NCI-H2171 (cell line): ENCODE measurements around the gene ASPG.

Experiments
- DNase-seq: peaks from one replicate; lab custom pipeline; 2025; lab: John Stamatoyannopoulos, UW

ASPG gene

DNA sequence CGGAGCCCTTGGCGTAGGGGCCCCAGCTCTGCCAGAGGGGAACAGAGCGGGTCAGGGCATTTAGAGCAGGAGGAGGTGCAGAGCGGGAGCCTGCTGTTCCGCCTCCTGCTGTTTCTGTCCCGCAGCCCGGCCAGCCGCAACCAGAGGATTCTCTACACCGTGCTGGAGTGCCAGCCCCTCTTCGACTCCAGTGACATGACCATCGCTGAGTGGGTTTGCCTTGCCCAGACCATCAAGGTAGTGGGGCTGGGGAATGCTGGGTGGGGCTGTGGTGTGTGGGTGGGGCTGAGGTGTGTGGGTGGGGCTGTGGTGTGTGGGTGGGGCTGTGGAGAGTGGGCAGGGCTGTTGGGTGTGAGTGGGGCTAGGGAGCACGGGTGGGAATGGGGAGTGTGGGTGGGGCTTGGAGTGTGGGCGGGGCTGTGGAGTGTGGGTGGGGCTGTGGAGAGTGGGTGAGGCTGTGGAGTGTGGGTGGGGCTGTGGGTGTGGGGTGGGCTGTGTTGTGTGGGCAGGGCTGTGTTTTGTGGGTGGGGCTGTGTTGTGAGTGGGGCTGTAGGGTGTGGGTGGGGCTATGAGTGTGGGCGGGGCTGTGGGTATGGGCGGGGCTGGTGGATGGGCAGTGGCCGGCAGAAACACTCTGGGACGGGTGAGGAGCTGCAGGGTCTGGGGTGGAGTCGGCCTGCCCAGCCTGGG lies 8.0 kb downstream of the ASPG start:
- DNase-seq = no peak

DNA sequence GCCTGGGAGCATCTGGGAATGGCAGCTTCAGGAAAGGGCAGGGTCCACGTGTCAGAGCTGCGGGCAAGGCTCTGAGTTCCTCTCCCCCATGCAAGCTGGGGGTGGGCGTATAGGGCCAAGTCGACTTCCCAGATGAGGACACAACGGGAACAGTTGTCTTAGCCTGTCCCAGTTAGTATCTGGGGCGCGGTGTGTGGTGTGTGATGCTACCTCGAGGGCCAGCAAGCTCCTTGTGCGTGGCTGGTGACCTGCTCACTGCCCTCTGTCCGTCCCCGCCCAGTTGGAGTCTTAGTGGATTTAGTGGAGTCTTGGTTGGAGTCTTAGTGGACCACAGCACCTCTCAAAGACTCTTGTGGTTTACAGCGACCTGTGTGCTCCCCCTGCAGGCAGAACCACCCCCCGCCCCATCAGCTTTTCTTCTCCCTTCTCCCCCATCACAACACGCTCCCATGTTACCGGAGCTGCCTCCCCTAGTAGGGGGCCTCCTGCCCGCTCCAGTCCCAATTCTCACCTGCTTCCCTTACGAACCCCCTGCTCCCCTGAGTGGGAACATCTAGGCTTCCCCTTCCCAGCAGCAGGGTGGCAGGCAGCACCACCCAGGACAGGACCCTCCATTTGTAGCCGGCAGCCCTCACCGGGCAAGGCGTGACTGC lies 8.7 kb downstream of the ASPG start:
- no peak for DNase-seq

DNA sequence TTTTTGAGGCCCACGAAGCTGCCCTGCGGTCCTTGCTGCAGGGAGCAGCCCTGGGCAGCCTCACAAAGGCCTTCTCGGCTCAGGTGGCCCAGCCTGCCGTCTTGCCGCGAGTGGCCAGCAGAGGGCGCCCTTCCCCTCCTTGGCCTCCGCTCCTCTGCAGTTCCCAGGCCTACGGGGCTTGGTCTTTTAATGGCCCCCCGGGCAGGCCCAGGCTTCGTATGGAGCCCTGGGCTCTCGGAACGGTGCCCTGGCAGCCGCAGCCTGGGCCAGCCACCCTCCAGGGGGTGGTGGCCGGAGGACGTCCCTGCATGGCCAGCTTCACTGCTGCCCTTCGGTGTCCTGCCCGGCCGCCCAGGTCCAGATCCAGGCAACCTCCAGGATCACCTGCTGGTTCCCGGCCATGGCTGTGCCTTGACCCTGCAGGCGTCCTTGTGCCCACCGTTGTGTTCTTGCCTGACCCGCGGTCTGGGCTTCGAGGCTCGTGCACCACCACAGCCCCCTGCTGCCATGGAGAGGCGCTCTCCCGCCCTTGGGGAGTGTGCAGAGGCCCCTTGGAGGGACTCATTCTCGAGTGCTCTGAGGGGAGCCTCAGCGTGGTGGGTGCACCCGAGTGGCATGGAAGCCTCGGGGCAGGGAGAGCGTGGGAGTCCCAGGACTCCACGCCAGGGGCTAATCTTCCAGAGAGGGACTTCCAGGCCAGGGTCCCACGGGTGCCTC lies 9.4 kb downstream of the ASPG start:
- DNase-seq = peak; percentile 25

DNA sequence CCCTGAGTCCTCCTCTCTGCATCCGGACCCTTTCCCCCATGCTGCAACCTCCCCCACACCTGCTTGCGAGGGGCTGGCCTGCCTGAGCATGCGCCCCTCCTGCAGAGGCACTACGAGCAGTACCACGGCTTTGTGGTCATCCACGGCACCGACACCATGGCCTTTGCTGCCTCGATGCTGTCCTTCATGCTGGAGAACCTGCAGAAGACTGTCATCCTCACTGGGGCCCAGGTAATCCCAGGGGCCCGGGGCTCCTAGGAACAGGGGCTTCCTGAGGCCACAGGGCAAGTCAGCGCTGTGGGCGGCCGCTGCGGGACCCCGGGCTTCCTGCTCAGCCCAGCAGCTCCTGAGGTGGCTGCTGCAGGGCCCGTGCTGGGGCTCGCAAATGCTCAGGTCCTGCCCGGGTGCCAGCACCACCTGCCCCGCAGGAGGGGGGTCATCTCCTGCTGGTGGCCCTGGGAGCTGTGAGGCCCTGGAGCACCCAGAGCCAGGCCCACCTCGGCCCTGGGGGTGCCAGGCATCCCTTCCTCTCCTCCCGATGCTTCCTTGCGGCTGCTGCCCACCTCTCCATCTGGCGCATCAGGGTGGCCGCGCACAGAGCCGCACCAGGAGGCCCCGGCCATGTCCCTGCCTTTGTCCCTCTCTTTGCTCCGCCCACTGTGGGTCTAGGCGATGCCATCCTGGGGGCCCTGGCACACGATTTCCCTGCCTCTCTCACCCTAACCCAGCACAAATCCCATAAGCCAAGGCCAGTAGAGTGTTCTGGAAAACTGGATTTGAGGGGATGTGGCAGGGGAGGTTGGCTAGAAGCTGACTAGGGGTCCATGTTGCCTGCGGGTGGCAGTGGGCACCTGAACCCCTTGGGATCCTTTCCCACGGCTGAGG lies 10.2 kb downstream of the ASPG start:
- DNase-seq = no peak

DNA sequence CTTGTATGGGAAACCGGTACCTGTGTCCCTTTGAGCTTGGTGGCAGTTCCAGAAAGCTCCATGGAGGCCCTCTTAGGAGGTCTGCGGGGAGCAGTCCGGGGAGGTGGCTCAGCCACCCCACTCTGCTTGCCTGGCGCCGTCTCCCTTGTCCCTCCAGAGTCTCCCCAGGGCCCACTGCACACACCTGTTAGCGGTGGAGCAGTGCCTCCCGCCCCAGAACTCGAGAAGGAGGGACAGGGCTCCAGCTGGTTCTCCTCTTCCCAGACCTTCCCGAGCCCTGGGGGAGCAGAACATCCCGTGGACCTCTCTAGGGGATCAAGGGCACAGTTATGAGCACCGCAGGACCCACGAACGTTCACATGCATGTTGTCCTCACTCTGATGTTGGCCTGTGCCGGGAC lies 10.8 kb downstream of the ASPG start:
- no peak for DNase-seq

DNA sequence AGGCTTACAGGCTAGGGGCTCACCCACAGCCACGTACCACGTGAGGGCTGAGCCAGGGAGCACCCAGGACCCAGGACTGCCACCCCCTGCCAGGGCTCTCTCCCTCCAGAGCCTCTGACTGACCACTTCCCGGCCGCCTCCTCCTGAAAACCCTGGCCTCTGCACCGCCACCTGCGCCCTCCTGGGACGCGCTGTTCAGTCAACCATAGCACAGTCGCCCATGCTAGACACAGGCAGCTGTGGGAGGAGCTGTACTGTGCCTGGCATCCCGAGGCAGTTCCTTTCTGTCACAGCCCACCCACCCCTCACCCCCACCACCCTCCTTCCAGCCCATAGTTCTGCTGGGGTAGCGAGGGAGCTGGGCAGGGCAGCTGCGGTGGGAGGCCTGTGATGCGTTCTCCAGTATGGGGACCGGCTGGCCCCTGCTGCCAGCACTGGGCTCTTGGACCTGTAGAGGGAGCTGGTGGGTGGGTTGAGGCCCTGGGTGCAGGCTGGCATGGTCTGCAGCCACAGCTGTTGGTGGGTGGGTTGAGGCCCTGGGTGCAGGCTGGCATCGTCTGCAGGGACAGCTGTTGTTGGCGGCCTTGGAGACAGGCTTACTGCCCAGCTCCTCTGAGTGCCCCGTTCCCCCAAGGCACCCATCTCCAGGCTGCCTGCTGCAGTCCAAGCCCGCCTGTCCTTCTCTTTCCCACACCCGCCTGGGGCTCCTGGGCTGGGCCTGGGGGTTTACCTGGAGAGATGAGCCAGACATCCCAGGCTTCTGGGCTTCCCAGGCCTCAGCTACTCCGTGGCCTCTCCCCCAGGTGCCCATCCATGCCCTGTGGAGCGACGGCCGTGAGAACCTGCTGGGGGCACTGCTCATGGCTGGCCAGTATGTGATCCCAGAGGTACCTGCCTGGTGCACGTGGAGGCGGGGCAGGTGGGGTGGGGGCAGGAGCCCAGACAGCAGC lies 11.5 kb downstream of the ASPG start:
- DNase-seq = no peak

DNA sequence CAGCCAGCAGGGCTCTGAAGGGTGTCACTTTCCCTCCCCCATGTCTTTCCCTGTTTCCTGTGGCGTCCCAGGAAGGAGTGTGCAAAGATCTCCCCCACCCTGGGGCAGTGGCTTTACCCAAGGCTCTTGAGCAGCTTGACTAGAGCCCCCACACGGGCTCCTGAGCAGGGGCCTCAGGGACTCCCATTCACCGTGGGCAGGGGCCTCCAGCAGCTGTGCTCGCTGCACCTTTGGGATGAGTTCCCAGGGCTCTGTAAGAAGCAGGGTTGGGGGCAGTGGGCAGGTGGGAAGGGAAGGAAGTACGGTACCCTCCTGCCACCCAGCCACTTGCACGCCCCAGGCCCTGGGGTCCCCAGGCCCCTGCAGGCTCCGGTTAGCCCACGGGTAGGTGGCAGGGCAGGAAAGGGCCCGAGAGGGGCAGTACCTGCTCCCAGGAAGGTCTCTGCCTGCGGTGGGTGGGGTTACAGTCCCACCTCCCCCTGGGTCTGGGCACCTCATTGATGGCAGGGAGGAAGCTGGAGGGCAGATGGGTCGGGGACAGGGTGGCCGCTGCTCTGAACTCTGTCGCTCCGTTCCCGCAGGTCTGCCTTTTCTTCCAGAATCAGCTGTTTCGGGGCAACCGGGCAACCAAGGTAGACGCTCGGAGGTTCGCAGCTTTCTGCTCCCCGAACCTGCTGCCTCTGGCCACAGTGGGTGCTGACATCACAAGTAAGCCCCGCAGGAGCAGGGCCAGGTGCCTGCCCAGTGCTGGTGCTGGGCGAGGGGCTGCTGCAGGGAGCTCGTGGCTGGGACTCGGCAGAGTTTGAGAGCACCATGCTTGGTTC lies 13.0 kb downstream of the ASPG start:
- no peak for DNase-seq

DNA sequence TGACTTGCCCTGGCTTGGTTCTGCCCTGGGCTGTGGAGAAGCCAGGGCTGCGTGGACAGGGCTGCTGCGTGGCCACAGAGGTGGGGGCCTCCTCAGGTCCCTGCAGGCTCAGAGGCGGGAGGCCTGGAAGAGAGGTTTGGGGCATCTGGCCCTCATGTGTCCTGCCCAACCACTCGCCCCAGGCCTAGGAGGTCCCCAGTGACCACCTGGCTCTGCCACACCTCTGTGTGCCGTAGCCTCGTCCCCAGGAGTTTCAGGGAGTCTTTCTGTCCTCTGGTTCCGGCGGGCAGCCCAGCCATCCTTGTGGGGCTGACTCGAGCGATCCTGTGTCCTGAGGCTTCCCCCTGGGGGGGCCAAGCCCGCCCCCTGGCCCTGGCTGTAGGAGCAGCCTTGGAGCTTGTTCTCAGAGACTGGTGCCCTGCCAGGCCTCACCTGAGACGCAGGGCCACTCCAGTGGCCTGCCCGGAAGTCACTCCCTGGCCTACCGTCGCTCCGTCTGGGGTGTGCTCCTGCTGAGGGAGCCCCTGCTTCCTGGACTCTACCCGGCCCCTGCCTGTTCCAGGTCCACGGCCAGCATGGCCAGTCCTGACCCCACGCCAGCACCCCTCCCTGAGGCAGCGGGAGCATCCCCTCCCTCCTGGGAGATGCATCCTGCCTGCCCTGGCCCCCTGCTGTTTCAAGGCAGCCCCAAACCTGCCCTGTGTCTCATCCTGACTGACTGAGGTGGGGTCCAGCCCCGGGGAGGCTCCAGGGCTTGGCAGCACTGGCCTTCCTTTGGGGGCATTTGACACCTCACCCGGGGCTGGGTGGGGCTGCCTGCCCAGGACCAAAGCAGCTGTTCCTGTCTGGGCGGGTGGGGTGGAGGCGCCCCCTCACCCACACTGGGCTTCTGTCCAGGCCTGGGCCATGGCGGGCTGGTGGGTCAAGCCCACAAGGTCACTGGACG lies 13.9 kb downstream of the ASPG start:
- DNase-seq = no peak

DNA sequence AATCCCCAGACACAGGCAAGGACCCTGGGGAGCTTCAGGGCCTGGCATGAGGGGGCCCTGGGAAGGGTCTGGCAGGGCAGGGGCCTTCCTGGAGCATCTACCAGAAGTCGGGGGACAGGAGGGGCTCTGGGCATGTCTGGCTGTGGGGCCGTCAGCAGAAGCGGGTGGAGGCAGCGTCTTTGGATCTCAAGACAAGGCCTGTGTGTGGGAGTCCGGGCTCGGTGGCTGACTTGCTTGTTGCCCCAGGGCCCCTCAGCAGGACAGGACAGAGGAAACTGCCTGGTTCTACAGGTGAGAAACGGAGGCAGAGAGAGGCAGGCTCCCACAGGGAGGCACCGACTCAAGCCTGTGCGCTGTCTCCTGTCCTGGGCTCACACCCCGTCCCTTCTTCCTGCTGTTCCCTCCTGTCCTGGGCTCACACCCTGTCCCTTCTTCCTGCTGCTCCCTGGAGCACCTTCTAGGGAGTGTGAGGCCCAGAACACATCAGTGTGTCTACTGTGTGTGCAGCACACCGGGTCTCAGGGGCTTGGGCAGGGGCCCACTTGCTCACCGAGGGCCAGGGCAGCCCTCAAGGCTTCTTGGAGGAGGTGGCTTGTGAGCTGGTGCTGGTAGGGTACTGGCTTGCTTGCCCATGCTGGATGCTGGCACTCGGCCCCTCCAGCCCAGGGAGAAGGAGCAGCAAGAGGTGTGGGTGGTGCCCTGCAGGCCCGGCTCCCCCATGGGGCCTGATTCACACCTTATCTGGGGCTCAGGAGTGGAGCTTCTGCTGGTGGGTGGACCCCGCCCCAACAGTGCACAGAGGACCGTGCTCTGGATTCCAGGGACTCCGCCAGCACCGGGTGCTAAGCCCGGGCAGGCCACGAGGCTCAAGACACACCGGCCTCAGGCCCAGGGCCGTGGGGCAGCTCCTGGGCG lies 14.9 kb downstream of the ASPG start:
- no peak for DNase-seq

DNA sequence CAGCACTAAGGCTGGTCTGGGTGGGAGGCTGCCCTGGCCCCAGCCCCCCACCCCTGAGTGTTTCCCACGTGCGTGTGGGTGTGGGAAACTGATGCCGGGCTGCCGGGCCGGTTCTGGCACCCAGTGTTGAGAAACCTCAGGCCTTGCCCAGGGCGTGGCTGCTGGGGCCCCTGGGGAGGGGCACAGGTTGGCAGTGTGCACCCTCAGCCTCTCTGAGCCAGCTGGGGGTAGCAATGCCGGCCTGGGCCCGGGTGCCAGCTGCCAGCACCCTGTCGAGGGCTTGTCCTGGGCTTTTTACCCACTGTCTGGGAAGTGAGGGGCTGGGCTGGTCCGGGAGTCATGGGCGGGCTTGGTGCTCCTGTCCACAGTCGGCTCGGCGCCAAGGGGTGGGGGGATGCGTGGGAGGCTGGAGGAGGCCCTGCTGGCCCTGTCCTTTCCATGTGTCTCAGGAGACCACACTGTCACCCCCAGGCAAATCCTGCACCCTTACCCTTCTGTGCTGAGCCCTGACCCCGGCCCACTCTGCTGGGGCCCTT lies 15.7 kb downstream of the ASPG start:
- DNase-seq = no peak

DNA sequence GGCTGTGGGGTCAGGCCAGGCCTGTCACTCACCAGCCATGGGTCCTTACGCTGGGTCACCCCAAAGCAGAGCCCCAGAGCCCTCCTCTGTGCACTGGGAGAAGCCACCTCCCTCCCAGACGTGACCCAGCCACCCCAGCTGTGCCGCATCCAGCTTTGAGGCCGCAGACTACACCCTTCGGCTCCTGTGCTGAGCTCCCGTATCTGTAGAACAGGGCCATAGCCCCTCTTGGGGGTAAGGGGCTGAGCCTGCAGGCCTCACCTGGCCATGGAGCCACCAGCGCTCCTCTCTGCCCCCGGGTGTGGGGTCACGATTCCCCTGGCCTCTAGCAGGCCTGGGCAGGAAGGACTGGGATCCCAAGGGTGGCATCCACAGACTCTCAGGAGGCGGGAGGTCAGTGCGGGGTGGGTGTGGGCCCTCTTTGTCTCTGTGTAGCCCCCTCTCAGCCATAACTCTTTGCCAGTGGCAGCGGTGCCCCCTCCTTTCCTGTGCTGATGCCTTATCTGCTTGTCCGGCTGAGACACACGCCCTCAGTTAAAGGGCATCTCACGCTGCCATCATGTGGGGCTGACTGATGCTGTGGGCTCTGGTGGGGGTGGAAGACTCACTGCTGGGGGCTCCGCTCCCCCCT lies 16.3 kb downstream of the ASPG start:
- DNase-seq = no peak

DNA sequence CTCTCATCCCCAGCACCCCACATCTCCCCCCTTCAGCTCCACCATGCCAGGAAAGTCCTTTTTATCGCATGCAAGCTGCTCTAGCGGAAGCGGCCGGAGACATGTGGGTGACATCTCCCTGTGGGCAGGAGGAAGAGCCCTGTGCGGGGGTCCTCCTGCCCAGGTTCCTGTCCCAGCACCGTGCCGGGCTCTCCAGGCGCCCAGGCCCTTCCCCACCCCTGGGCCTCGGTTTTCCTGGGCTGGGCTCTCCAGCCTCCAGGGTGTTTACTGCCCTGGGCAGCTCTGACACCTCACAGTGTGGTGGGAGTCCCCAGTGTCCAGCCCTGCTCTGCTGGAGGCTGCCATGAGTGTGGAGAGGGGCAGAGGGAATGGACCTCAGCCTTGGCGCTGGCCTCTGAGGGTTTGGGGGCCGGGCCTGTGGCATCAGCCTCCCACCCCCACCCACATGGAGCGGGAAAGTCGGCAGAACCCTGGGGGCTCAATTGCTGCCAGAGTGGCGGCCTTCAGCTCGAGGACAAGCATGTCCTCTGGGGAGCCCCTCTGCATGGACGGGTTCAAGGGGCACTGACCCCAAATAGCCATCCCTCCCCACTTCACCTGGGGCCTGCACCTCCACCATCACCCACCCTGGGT lies 16.9 kb downstream of the ASPG start:
- no peak for DNase-seq

DNA sequence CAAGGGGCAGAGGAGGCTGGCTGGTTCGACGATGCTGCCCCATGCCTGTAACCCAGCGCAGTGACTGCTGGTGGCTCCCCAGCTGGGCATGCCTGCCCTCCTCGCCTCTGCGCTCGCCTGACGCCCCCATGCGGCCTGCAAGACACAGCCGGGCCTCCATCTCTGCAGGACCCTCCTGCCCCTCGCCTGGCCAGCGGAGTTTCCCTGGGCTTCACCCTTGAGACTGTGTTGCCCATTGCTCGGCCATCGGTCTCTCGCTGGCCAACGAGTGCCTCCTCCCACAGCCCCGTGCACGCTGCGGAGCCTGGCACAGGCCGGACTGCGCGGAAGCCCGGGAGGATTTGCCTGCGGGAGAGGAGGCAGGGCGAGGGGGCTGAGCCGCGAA lies 17.6 kb downstream of the ASPG start:
- DNase-seq = no peak

DNA sequence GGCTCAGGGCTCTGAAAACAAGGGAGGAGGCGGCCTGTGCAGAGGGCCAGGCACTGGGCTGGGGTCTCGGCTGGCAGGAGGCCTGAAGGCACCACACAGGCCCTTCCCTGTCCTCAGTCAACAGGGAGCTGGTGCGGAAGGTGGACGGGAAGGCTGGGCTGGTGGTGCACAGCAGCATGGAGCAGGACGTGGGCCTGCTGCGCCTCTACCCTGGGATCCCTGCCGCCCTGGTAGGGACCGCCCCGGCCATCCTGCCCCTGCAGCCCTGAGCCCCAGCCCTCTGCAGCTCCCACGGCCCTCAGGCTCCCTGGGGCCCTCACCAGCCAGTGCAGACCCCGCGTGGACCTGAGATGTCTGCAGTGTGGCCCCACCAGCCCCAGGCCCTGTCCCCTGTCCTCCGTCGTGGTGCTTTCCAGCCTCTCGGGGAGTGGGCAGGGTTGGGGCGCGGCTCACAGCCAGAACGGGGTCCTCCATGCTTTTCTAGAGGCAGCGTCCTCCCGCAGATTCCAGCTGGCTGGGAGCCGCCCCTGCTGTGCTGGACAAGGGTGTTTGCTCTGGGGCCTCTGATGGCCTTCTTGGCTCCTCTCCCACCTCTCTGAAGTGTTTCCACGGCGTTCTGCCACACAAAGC lies 18.1 kb downstream of the ASPG start:
- DNase-seq = no peak

DNA sequence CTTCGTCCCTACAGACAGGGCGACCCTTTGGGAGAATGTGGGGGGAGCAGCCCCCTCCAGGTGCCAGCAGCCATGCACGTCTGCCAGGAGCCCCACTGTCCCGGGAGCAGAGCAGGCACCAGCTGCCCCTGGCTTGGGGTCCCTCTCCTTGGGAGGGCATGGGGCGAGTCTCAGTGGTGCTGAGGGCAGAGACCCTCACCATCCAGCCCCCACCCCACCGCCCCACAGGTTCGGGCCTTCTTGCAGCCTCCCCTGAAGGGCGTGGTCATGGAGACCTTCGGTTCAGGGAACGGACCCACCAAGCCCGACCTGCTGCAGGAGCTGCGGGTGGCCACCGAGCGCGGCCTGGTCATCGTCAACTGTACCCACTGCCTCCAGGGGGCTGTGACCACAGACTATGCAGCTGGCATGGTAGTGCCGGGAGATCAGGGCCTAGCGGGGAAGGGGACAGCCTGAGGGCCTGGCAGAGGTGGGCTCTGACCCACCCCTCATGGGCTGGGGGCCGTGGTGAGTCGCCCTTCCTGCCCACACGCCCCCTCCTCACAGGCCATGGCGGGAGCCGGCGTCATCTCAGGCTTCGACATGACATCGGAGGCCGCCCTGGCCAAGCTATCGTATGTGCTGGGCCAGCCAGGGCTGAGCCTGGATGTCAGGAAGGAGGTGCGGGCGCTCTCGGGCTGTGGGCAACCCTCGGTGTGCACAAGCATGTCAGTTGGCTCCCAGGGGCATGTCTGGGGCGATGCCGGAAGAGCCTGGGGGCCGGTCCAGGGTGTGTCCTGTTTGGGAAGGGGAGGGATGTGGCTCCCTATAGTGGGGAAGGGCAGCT lies 18.8 kb downstream of the ASPG start:
- DNase-seq = no peak
